HepG2 (cell line): ENCODE measurements around the gene NPNT. TPM values are rescaled to one million over a fixed set of nuclear protein-coding genes. Genes with fewer than 3 reads are reported as not detected.

ENCODE experiments used
- ATAC-seq: fragments of 200-7000 bp; cut with Tn5 transposase; 3 replicates; pipeline ENCODE4 v1.9.1; 2020; ENCODE audit warnings: mild to moderate bottlenecking, moderate library complexity
- BruUV-seq: library from RNA; stranded (reverse); fragments of 400-500 nt; replicated peaks from 2 replicates; lab custom pipeline; 2021; lab: Mats Ljungman, UMichigan
- CTCF ChIA-PET: fragments of 300-600 bp; formaldehyde crosslinking; extraction: SDS; loops from one replicate; lab custom pipeline; 2021; ENCODE audit warnings: low total read pairs, inconsistent platforms, low intra/inter-chr PET ratio; lab: Yijun Ruan, JAX
- POLR2A ChIA-PET: fragments of 350-600 bp; sonication (Branson Sonifier 250); formaldehyde crosslinking; loops from one replicate; lab custom pipeline; 2020; ENCODE audit warnings: antibody characterized with exemption, inconsistent platforms; lab: Yijun Ruan, JAX
- DNase-seq: peaks from one replicate; pipeline ENCODE4 v3.0.0-alpha.2; 2015; ENCODE audit warnings: low spot score
- FAIRE-seq: peaks from 3 replicates; lab custom pipeline; 2011; peaks lifted over from hg19 to GRCh38; lab: Jason Lieb, UNC
- H2AFZ ChIP-seq: one replicate; pipeline ENCODE4 v1.6.1; 2011; ENCODE audit warnings: low read length, inconsistent platforms
- H3K27ac ChIP-seq: fragments of 300-600 bp; 3 replicates; pipeline ENCODE4 v1.8.0; 2011; ENCODE audit warnings: mixed run types, mild to moderate bottlenecking, mixed read lengths, low read length, inconsistent platforms; ENCODE audit not compliant: insufficient read depth; ENCODE audit errors: extremely low read length
- H3K27me3 ChIP-seq, 2 experiments: fragments of 200-600 bp in 1 of 2; 2 replicates in 1 of 2; 3 replicates in 1 of 2; pipeline versions ENCODE4 v1.6.0 to v1.8.0; 2011; ENCODE audit warnings: low read length in 2 of 2, mild to moderate bottlenecking in 2 of 2, moderate library complexity in 2 of 2, inconsistent platforms in 1 of 2; ENCODE audit not compliant: insufficient read depth in 2 of 2, control insufficient read depth in 1 of 2
- H3K36me3 ChIP-seq, 2 experiments: fragments of 200-600 bp in 1 of 2; replicated peaks in 1 of 2; 2 replicates in 1 of 2; 3 replicates in 1 of 2; pipeline versions ENCODE4 v1.5.1 to v1.8.0; 2011; ENCODE audit warnings: low read length in 2 of 2, inconsistent platforms in 1 of 2; ENCODE audit not compliant: insufficient read depth in 2 of 2, control insufficient read depth in 1 of 2
- H3K4me1 ChIP-seq: 2 replicates; pipeline ENCODE4 v1.5.1; 2012; ENCODE audit warnings: low read length, inconsistent platforms; ENCODE audit not compliant: insufficient read depth
- H3K4me2 ChIP-seq: 2 replicates; pipeline ENCODE4 v1.6.0; 2011; ENCODE audit warnings: low read depth, low read length, inconsistent platforms
- H3K4me3 ChIP-seq, 3 experiments: fragments of 200-600 bp in 1 of 3; sonication (generic), shearing (Covaris generic) in 1 of 3; replicated peaks in 1 of 3; 2 replicates each; pipeline ENCODE4 v1.5.1; 2011 to 2016; ENCODE audit warnings: low read length in 3 of 3, inconsistent platforms in 2 of 3, low read depth in 2 of 3, mild to moderate bottlenecking in 2 of 3, control low read depth in 1 of 3, mixed read lengths in 1 of 3; ENCODE audit not compliant: insufficient read depth in 1 of 3
- H3K79me2 ChIP-seq: one replicate; pipeline ENCODE4 v1.6.1; 2011; ENCODE audit warnings: low read length, inconsistent platforms; ENCODE audit not compliant: insufficient read depth
- H3K9ac ChIP-seq: 2 replicates; pipeline ENCODE4 v1.6.0; 2011; ENCODE audit warnings: mild to moderate bottlenecking, low read depth, low read length, inconsistent platforms; ENCODE audit not compliant: insufficient read depth
- H3K9me3 ChIP-seq: 2 replicates; pipeline ENCODE4 v1.5.1; 2012; ENCODE audit warnings: mild to moderate bottlenecking, low read length
- H4K20me1 ChIP-seq: 2 replicates; pipeline ENCODE4 v1.6.0; 2011; ENCODE audit warnings: inconsistent platforms, mild to moderate bottlenecking, low read length, moderate library complexity; ENCODE audit not compliant: insufficient read depth
- AFF4 ChIP-seq: sonication (generic); formaldehyde crosslinking; IDR thresholded peaks from 2 replicates; pipeline ENCODE4 v1.4.0; 2020; ENCODE audit warnings: missing genetic modification reagents
- FOXM1 ChIP-seq: sonication (generic); formaldehyde crosslinking; IDR thresholded peaks from 2 replicates; pipeline ENCODE4 v1.5.0; 2020; ENCODE audit warnings: missing genetic modification reagents
- HNRNPLL ChIP-seq: fragments of 200-400 bp; formaldehyde crosslinking; IDR thresholded peaks from 2 replicates; pipeline ENCODE4 v1.6.1; 2017; ENCODE audit warnings: mild to moderate bottlenecking, low read depth, low read length; ENCODE audit not compliant: poor library complexity, severe bottlenecking
- ISX ChIP-seq: sonication (generic); formaldehyde crosslinking; conservative IDR thresholded peaks from 2 replicates; pipeline ENCODE4 v1.5.0; 2020; ENCODE audit warnings: missing genetic modification reagents
- MEIS2 ChIP-seq: sonication (generic); formaldehyde crosslinking; IDR thresholded peaks from 2 replicates; pipeline ENCODE4 v1.9.0; 2021; ENCODE audit warnings: mild to moderate bottlenecking, missing genetic modification reagents
- NFE2L2 ChIP-seq: fragments of 150-350 bp; IDR thresholded peaks from 2 replicates; pipeline ENCODE4 v1.6.1; 2014; ENCODE audit warnings: low read length
- SMYD3 ChIP-seq: sonication (generic); formaldehyde crosslinking; IDR thresholded peaks from 2 replicates; pipeline ENCODE4 v1.8.1; 2023; ENCODE audit warnings: mild to moderate bottlenecking, missing genetic modification reagents
- TBP ChIP-seq: sonication (generic); formaldehyde crosslinking; IDR thresholded peaks from 2 replicates; pipeline ENCODE4 v1.5.0; 2020; ENCODE audit warnings: missing genetic modification reagents
- TMF1 ChIP-seq: sonication (generic); formaldehyde crosslinking; IDR thresholded peaks from 2 replicates; pipeline ENCODE4 v1.8.1; 2022; ENCODE audit warnings: low read depth, missing genetic modification reagents
- ZNF207 ChIP-seq: fragments of 450-650 bp; IDR thresholded peaks from 2 replicates; pipeline ENCODE4 v1.6.1; 2016; ENCODE audit warnings: antibody characterized with exemption, borderline replicate concordance
- ZNF709 ChIP-seq: sonication (generic); formaldehyde crosslinking; IDR thresholded peaks from 2 replicates; pipeline ENCODE4 v1.5.0; 2020; ENCODE audit warnings: mild to moderate bottlenecking, missing genetic modification reagents
- ZNF770 ChIP-seq: sonication (generic); formaldehyde crosslinking; IDR thresholded peaks from 2 replicates; pipeline ENCODE4 v1.5.0; 2020; ENCODE audit warnings: mild to moderate bottlenecking, missing genetic modification reagents
- WGBS: methylation state at CpG from one replicate; pipeline ENCODE4 v1.1.6; 2017; ENCODE audit warnings: low lambda C conversion rate; 5-methylcytosine and 5-hydroxymethylcytosine counted together
- in situ Hi-C: cut with HindIII; loops from 2 replicates; pipeline ENCODE4 v1.10.0; 2017; ENCODE audit warnings: low pct_unique_long_range_greater_than_20kb; ENCODE audit not compliant: extremely low pct_ligation_motif_present
- intact Hi-C: fragments of 100-400 bp; cut with micrococcal nuclease; formaldehyde crosslinking; loops from one replicate; pipeline ENCODE4 v1.10.0; 2022; ENCODE audit not compliant: unreplicated experiment
- polyA plus RNA-seq, 8 experiments: library from polyadenylated mRNA; depleted of rRNA in 3 of 8; stranded (reverse) in 7 of 8; unstranded in 1 of 8; fragments of >200 nt; fragmentation: Illumina TruSeq in 4 of 8; extraction: Trizol in 4 of 8; gene quantifications; 2 replicates each; pipeline versions ENCODE4 v1.2.1 to v1.2.3, GENCODE V29; 2011 to 2016; ENCODE audit warnings: low read depth in 4 of 8, missing spikeins in 1 of 8, mixed read lengths in 1 of 8; ENCODE audit not compliant: insufficient read depth in 1 of 8
- total RNA-seq, 5 experiments: library from RNA; depleted of rRNA; stranded (reverse); fragments of >200 nt; fragmentation: Illumina TruSeq; extraction: Trizol; gene quantifications; 2 replicates each; pipeline ENCODE4 v1.2.3, GENCODE V29; 2016; ENCODE audit warnings: low read depth in 1 of 5
- TF ChIP-seq, protein P1 (sequence below): sonication (generic); formaldehyde crosslinking; IDR thresholded peaks from 2 replicates; pipeline ENCODE4 v1.9.0; 2022; ENCODE audit warnings: low read depth, missing genetic modification reagents
- TF ChIP-seq, protein P2 (sequence below): sonication (generic); formaldehyde crosslinking; IDR thresholded peaks from 2 replicates; pipeline ENCODE4 v1.9.0; 2021; ENCODE audit warnings: missing genetic modification reagents, borderline replicate concordance

Gene NPNT
- total and polyA plus RNA-seq, 2 of the 13 experiments (the other 11 are each of a cell fraction or from before 2014, with no cell fraction given), result 1.1 to 19.1 TPM

DNA sequence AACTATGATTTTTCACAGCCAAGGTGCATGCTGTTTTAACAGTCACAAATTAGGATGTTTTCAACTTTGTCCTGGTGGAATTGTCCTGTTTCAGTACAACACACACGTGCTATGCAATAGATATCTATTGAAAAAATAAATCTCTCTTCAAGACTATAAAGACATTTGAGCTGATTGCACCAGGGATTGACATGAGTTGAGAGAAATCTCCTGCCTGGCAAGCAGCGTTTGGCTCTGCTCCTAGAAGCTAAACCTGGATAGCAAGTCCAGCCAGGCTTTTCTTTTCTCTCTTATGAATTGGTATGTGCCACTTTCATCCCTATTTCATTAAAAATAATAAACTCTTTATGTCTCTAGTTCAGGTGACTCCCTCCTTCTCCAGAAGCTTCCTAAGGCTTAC lies 16.6 kb upstream of the NPNT start:
- Histone ChIP-seq H3K9ac (no peak overlapping the region), H3K27me3 (no peaks in the 10 kb centered on the region), H3K4me1 (no peaks in the 10 kb centered on the region), H3K27ac (no peak overlapping the region), H4K20me1 (no peaks in the 10 kb centered on the region), H3K36me3 (no peaks in the 10 kb centered on the region), H3K79me2 (no peaks in the 10 kb centered on the region), H3K4me3 (no peak overlapping the region), H2AFZ (no peak overlapping the region), H3K9me3 (no peaks in the 10 kb centered on the region), H3K4me2 (no peak overlapping the region)
- ChIA-PET CTCF (no interaction called here), POLR2A (no interaction called here)
- 3% methylated on average over 2 of the region's 2 CpGs for WGBS
- BruUV-seq, result no TSS peak
- FAIRE-seq (no peak), ATAC-seq (no peak), DNase-seq (no peak)
- TF ChIP-seq ZNF770 (CRISPR knock-in tag) (no peak), MEIS2 (CRISPR knock-in tag) (no peak), HNRNPLL (no peak), ISX (CRISPR knock-in tag) (no peak), ZNF207 (no peak), ZNF709 (CRISPR knock-in tag) (no peak), NFE2L2 (no peak), TMF1 (CRISPR knock-in tag) (no peak), FOXM1 (no peak), AFF4 (no peak), SMYD3 (no peak), TBP (no peak)
- TF ChIP-seq, protein P1, sequence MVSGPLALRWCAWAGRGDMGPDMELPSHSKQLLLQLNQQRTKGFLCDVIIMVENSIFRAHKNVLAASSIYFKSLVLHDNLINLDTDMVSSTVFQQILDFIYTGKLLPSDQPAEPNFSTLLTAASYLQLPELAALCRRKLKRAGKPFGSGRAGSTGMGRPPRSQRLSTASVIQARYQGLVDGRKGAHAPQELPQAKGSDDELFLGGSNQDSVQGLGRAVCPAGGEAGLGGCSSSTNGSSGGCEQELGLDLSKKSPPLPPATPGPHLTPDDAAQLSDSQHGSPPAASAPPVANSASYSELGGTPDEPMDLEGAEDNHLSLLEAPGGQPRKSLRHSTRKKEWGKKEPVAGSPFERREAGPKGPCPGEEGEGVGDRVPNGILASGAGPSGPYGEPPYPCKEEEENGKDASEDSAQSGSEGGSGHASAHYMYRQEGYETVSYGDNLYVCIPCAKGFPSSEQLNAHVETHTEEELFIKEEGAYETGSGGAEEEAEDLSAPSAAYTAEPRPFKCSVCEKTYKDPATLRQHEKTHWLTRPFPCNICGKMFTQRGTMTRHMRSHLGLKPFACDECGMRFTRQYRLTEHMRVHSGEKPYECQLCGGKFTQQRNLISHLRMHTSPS (CRISPR knock-in tag), result no peak
- TF ChIP-seq, protein P2, sequence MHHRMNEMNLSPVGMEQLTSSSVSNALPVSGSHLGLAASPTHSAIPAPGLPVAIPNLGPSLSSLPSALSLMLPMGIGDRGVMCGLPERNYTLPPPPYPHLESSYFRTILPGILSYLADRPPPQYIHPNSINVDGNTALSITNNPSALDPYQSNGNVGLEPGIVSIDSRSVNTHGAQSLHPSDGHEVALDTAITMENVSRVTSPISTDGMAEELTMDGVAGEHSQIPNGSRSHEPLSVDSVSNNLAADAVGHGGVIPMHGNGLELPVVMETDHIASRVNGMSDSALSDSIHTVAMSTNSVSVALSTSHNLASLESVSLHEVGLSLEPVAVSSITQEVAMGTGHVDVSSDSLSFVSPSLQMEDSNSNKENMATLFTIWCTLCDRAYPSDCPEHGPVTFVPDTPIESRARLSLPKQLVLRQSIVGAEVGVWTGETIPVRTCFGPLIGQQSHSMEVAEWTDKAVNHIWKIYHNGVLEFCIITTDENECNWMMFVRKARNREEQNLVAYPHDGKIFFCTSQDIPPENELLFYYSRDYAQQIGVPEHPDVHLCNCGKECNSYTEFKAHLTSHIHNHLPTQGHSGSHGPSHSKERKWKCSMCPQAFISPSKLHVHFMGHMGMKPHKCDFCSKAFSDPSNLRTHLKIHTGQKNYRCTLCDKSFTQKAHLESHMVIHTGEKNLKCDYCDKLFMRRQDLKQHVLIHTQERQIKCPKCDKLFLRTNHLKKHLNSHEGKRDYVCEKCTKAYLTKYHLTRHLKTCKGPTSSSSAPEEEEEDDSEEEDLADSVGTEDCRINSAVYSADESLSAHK, result no peak
- intact Hi-C loops (no loop called here), in situ Hi-C loops (no loop called here)
